ENCODE measurements around the gene WASF2. TPM values are rescaled to one million over a fixed set of nuclear protein-coding genes. Genes with fewer than 3 reads are reported as not detected.
"Not testable (repeated sequence)": the region's sequence is repeated elsewhere in the genome, so short reads cannot be mapped to it uniquely, and the experiment has no call there.

Gene WASF2
- total RNA-seq, 2 donors from 2014 or later = 71.8 to 77.4 TPM

DNA sequence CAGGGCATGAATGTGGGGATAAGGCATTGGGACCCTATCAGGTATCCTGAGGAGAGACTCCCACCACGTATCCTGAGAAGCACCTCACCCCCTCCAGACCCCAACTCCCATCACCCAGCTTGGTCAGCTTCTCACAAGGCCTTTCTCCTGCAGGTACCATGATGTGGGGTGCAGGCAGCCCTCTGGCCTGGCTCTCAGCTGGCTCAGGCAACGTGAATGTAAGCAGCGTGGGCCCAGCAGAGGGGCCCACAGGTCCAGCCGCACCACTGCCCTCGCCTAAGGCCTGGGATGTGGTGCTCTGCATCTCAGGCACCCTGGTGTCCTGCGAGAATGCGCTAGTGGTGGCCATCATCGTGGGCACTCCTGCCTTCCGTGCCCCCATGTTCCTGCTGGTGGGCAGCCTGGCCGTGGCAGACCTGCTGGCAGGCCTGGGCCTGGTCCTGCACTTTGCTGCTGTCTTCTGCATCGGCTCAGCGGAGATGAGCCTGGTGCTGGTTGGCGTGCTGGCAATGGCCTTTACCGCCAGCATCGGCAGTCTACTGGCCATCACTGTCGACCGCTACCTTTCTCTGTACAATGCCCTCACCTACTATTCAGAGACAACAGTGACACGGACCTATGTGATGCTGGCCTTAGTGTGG lies 96.2 kb downstream of the WASF2 start:
- ATAC-seq (no peak), DNase-seq (no peak)
- intact Hi-C loops (cut with DNase I) = loop anchor here (2.0 to 10.0 kb wide), 3 partner anchors 36 to 289 kb away; no protein-coding TSS in a partner anchor

DNA sequence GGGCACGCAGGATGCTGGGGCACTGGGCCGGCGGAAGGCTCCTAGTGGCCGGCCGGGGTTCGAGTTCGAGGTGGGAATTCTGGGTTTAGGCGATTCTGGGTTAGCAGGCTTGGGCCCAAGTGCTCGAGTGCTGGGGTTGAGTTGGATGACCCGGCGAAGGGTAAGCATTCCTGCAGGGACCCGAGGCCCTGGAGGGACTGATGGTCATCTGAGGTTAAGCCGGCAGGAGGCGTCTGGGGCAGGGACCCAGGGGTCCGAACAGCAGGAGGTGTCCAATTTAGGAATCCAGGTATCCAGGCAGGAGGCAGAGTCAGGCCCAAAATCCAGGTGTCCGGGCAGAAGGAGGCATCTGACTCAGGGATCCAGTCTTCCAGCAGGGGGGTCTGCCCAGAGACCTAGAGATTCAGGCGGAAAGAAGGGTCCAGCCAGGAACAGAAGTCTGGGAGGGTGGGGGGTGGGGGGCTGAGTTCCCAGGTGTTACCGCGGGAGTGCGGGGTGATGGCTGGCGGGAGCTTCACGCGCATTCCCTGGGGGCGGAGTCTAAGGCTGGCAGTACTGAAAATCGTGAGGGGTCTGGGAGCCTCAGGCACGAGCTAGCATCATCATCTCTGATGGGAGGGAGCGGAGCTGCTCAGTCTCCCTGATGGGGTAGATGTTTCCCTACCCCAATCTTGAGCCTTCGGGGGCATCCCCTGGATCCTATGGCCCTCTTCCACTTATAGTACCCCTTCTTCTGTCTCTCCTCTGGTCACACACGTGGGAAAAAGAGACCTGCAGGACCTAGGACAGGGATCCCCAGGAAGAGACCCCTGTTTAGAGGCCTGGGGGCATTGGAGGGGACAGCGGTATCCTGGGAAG lies 97.0 kb downstream of the WASF2 start:
- intact Hi-C loops (cut with DNase I) = loop anchor here in 1 of 2 donors (5.0 to 10.0 kb wide), 2 partner anchors 36 to 288 kb away; no protein-coding TSS in a partner anchor
- ATAC-seq (no peak), DNase-seq (no peak)

DNA sequence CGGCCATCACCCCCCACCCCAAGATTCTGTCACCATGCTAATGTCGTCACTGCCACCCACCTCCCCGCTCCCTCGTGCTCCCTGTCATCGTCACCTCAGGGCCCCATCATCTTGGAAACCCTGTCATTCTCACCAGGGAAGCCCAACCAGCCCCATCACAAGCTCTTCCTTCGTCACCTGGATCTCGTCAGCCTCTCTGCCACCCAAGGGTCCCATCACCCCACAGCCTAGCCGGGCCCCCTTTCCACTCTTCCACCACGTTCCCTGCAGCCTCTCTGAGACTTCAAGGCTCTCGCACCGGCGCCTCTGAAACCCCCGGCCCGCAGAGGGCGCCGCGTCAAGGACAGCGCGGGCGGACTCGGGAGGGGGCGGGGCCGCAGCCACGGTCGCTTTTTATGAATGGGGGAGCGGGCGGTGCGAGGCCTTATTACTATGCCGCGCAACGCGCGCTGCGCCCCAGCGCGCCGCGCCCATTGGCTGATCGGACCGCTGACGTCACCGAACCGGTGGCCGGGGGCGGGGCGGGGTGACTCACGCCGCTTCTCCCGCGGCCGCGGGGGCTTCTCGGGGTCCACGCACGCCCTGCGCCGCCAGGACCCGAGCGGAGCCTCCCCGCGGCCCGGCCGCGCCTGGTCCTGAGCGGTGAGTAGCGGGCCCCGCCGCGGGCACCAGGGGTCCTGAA lies 97.7 kb downstream of the WASF2 start, which contains the start of gene GPR3:
TSS of gene GPR3 (plus strand) at position 527 of the 682 bp plus-strand sequence. CDS start 1,177 bp downstream, outside the sequence.
- ATAC-seq (peak; percentile 94), DNase-seq (peak; percentile 95)
- intact Hi-C loops (cut with DNase I) = loop anchor here in 1 of 2 donors (5.0 to 10.0 kb wide), 2 partner anchors 35 to 287 kb away; no protein-coding TSS in a partner anchor

DNA sequence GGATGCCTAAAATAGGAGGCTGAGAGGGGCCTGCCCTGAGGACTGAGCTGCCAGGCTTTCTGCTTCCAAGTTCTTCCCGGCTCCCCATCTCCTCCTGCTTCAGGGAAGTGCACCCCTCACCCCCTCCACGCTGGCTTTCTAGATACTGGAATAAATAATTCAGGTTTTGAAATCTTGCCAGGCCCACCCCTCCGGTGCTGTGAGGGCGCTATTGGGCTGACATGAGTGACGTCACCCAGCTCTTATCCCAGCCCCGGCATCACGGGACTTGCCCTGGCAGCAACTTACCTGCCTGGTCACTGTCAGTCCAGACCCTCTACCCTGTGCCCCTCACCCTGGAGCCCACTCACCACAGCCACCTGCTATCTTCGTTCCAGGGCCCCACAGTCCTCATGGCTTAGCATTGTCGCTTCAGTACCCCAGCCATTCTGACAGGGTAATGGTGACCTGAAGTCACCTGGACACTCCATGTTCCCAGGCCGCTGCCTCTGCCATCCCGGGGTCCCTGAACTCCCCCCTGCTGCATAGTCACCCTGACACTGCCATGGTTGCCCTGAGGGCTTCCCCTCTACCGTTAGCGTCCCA lies 98.4 kb downstream of the WASF2 start:
- DNase-seq (peak; percentile 84), ATAC-seq (peak; percentile 51 to 61)
- intact Hi-C loops (cut with DNase I) = loop anchor here in 1 of 2 donors (5.0 to 10.0 kb wide), 2 partner anchors 34 to 287 kb away; no protein-coding TSS in a partner anchor

DNA sequence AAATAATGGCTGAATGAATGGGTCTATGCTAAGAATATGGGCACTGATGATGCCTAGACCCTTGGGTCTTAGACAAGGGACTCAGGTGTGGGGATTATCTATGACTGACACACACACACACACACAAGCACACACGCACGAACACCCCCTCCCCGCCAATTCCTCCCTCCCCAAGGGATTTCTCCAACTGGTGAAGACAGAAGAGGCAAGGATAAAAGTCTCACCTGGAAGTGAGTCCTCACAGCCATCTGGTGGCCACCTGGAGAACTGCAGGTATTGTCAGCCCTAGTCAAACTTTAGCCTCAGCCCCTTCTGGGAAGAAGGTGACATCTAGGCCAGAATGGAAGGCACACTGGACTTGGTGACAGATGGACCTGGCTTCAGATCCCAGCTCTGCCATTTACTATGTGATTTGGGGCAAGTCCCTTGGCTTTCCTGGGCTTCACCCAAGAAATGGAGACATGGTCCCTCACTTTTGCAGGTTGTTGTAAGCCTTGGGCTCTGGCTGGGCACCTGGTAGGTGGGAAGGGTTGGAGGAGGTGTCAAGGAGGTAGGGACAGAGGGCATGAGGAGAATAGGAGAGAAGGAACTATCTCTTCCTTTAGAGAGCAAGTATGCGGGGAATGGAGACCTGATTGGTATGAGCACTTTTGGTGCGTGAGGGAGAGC lies 101.5 kb downstream of the WASF2 start:
- peak; percentile 71 for DNase-seq
- intact Hi-C loops (cut with DNase I) = loop anchor here (2.0 to 5.0 kb wide), 2 partner anchors 86 to 88 kb away; no protein-coding TSS in a partner anchor
- ATAC-seq = no peak

DNA sequence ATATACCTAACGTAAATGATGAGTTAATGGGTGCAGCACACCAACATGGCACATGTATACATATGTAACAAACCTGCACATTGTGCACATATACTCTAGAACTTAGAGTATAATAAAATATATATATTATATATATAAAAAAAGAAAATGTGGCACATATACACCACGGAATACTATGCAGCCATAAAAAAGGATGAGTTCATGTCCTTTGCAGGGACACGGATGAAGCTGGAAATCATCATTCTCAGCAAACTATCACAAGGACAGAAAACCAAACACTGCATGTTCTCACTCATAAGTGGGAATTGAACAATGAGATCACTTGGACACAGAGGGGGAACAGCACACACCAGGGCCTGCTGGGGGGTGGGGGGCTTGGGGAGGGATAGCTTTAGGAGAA lies 105.2 kb downstream of the WASF2 start:
- not testable (repeated sequence) for ATAC-seq, DNase-seq
- intact Hi-C loops (cut with DNase I) = loop anchor here in 1 of 2 donors (5.0 kb wide), 1 partner anchor 82 kb away; no protein-coding TSS in a partner anchor

DNA sequence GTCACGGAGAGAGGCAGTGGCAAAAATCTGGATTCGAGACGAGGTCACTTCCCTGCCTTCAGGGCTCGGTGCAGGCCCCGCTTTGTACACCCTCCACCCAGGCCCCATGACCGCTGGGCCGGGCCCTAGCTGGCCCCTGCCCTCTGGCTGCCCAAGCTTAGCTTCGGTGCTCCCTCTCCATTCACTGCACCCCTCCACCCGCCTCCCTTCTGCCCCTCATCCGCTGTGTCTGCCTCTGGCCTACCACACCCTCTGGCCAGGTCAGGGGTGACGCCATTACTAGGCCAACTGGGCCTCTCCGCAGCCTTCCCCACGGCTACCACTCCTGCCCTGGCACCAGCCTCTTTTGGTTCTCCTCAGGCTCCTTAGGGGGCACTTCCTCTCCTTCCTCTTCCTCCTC lies 106.3 kb downstream of the WASF2 start:
- DNase-seq = no peak
- intact Hi-C loops (cut with DNase I) = no loop called here
- no peak for ATAC-seq

DNA sequence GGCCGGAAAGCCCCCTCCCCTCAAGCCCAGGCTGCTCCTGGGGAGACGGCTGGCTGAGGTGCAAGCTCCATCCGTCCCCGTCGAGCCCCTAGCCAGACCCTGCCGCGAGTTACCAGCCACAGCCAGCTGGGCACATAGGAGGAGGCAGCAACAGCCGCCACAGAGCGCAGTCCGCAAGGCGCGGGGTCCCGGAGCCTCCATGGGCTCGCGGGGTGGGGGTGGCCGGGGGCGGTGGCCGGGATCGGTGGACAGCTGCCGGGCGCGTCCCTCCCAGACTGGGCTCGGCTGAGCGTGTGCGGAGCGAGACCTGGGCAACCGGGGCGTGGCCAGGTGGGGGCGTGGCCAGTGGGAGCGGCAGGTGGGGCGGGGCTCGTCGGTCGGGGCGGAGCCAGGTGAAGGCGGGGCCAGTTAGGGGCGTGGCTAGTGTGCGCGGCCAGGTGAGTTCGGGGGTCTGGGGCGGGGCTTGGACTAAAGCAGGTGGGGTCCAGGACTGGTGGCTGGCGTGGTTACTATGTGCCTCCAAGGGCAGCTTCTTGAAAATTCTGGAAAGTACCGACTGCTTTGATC lies 106.8 kb downstream of the WASF2 start, which contains the start of gene CD164L2:
TSS of gene CD164L2 (minus strand) at position 295 of the 567 bp plus-strand sequence. CDS start at position 201, 94 bp downstream.
- peak in 1 of 2 donors; percentile 37 for ATAC-seq
- intact Hi-C loops (cut with DNase I) = no loop called here

DNA sequence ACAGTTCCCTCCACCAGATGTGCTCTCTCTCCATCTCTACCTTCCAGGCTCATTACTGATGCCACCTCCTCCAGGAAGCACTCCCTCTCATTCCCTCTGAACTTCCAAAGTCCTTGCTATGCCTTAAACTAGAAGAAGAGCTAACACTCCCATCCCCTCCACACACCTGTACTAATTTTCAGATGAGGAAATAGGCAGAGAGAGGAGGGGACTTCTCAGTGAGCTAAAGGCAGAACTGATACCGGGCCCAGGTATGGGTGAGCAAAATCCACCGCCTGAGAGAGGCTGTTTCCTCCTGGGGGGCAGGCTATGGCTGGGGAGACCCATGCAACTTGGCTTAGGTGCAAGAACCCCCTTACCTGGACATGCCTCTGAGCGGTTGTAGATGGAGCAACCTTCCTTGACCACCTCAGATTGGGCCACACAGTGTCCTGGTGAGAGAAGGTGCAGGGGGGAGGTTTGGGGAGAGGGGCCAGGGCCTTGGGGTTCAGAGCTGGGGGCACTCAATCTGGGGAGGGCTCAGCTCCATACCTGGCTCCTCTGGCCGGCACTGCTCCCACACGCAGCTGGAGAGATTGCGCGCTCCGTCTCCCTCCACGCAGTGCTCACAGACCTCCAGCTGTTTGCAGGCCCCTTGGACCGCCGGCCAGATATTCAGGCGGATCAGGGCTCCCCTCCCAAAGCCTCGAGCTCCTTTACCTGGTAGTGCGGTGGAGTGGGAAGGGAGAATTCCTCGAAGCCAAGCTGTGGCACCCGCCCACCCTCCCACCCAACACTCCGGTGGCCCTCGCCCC lies 107.8 kb downstream of the WASF2 start:
- no peak for DNase-seq
- ATAC-seq = no peak
- intact Hi-C loops (cut with DNase I) = no loop called here

More for the DNA sequence above, 106.8 kb downstream of the WASF2 start, which contains the start of gene CD164L2:
- DNase-seq = no peak

DNA sequence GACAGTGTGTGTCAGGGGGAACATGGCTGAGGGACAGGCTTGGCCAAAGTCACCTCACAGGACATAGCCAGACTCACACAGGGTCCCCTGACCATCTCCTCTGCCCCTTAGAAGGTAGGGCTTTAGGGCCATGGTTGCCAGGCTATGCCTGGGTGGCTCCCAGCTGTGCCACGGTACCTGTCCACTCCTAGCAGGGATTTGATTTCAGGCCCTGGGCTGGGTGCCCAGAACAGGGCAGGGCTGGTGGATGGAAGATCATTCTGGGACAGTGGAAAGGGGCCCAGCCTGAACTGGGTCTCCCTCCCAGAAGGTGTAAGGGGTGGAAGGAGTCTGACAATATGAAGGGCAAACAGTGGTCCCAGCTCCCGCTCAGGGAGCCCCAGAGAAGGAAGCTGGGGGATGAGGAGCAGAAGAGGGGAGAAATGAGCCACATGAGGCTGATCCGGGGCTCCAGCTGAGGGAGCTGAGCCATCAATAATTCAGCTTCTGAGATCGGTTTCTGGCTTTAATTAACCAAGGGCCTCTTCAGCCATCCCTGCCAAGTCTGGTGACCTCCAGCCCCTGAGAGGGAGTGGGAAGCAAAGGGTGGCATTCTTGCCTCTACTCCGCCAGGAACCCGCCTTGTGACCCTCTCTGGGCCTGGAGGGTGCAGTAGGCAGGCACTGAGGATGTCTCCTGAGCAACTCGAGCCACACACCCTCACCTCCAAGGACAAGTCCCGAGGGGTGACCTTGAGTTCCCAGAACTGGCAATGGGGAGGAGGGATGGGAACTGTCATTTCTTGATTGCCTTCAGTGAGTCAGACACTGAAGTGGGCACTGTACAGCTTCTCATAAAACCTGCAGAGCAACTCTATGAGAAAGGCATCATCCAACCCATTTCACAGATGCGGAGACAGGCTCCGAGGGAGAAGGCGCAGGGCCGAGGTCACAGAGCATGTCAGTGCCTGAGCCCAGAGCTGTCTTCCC lies 108.9 kb downstream of the WASF2 start:
- ATAC-seq = peak; percentile 8 to 37
- DNase-seq = no peak
- intact Hi-C loops (cut with DNase I) = no loop called here

DNA sequence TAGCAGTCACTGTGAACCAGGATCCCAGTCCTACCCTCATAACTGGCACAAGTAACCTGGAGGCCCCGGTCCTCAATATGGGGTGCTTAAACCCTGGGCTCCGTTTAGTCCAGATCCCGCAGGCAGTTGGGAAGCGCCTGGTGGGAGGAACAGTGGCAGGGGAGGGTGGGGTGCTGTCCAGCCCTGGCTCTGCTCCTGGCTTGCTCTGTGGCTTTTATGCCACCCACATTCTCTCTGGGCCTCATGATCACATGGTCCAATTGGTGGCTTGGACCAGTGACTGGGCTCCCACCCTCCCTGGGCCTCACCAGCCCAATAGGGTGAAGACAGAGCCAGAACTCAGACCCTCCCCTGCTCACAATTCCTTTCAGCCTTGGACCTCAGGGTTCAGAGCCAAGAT lies 109.7 kb downstream of the WASF2 start:
- no peak for DNase-seq
- intact Hi-C loops (cut with DNase I) = no loop called here
- ATAC-seq = no peak

DNA sequence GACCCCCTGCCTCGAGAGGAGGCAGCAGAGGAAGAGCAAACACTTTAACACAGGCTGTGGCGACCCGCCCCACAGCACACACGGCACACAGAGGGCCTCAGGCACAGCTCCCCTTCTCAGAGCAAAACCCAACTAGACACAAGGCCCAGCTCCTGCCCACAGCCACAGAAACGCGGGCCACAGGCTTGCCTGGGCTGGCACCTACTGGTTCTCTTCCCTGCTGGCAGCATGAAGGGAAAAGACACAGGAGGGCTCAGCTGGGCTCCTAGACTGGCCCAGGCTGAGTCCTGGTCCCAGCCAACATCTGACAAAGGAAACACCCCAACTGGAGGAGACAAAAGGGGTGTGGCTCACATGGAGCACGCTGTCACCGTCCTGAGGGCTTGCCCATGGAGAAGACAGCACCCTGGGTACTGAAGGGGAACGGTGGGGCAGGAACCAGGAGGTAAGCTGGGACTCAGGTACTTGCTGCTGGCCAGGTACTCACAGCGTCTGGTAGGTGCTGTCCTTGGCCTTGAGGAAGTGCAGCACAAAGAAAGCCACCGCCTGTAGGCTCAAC lies 110.3 kb downstream of the WASF2 start:
- intact Hi-C loops (cut with DNase I) = no loop called here
- DNase-seq = no peak
- no peak for ATAC-seq

DNA sequence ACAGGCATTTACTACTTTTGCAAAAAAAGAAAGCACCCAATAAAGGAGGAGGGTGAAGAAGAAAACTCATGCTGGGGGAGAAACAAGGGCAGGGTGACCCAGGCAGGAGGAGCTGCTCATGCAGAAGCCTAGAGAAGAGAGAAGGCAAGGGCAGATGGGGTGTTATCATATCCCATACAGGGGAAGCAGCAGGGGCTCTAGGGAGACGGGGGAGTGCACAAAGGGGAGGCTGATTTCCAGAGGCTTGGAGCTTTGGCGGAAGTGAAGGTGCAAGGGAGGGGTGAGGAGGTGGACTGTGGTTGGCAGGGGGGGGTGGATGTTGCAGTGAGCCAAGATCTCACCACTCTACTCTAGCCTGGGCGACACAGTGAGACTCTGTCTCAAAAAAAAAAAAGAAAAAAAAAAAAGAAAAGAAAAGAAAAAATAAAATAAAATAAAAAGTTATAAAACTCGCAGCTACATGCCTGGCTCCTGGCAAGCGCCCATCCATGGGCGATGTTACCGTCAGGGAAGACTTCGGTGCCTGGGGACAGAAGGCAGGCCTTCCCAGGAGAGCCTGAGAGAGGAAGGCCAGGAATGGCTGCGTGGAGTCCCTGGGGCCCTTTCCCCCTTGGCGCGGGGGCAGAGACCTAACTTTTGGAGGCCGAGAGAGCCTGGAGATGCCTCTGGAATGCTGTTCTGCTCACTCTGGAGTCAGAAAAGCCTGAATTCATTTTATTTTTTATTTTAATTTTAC lies 112.0 kb downstream of the WASF2 start:
- ATAC-seq (no peak), DNase-seq (no peak)
- intact Hi-C loops (cut with DNase I) = no loop called here

DNA sequence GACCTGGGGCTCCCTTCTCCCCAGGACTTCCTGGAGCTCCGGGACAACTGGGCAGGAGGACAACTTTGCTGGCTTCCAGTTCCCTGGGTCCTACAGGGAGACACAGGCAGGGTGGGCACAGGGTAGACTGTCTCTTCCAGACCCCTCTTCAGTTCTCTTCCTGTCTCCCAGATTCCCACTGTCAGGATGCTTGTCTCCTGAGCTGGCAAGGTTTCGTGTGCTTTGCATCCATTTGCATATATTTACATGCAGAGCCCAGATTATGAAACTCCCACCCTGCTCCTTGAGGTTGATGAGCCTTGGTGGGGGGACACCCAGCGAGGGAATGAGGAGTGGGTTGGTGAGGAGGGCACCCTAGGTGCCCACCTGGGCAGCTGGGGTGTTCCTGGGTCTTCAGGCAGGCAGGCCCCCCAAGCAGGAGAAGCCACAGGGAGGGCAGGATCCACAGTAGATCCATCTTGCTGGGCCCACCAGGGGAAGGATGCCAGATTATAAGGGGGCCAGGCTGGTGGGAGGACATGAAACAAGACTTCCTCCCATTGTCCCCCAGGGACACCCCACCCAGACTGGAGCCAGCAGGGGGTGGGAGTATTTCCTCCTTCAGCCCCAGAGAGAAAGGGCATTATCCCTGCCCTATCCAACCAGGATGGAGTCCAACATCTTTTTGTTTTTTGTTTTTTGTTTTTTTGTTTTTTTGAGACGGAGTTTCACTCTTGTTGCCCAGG lies 115.4 kb downstream of the WASF2 start, which contains the start of gene FCN3:
TSS of gene FCN3 (minus strand) at position 463 of the 725 bp plus-strand sequence. CDS start at position 457, 6 bp downstream.
- peak in 1 of 2 donors; percentile 10 for ATAC-seq
- intact Hi-C loops (cut with DNase I) = no loop called here

More for the DNA sequence above, 115.4 kb downstream of the WASF2 start, which contains the start of gene FCN3:
- no peak for DNase-seq
